H9 (cell line): ENCODE results near the gene IFI27L1. TPM values are rescaled to one million over a fixed set of nuclear protein-coding genes. Genes with fewer than 3 reads are reported as not detected.

Experiments
- DNase-seq: peaks from one replicate; pipeline ENCODE4 v3.0.0-alpha.2; 2017
- H2AFZ ChIP-seq: one replicate; pipeline ENCODE4 v1.6.1; 2013; ENCODE audit warnings: mild to moderate bottlenecking, low read length, control low read depth, moderate library complexity
- H2AK5ac ChIP-seq: 2 replicates; pipeline ENCODE4 v1.6.1; 2013; ENCODE audit warnings: low read length, control low read depth, mixed read lengths; ENCODE audit not compliant: insufficient read length
- H2BK120ac ChIP-seq: one replicate; pipeline ENCODE4 v1.6.1; 2013; ENCODE audit warnings: low read depth, mild to moderate bottlenecking, low read length, control low read depth, inconsistent platforms; ENCODE audit not compliant: poor library complexity, severe bottlenecking
- H2BK12ac ChIP-seq: 2 replicates; pipeline ENCODE4 v1.6.1; 2013; ENCODE audit warnings: low read length, control low read depth, mixed read lengths, low read depth; ENCODE audit not compliant: insufficient read length
- H2BK15ac ChIP-seq: 2 replicates; pipeline ENCODE4 v1.6.1; 2013; ENCODE audit warnings: low read depth, low read length, control low read depth
- H2BK20ac ChIP-seq: one replicate; pipeline ENCODE4 v1.6.1; 2013; ENCODE audit warnings: low read depth, mild to moderate bottlenecking, low read length, control low read depth, inconsistent platforms; ENCODE audit not compliant: poor library complexity, severe bottlenecking
- H2BK5ac ChIP-seq: 2 replicates; pipeline ENCODE4 v1.6.1; 2013; ENCODE audit warnings: low read length, control low read depth, mixed read lengths; ENCODE audit not compliant: insufficient read length
- H3K14ac ChIP-seq: 2 replicates; pipeline ENCODE4 v1.6.1; 2013; ENCODE audit warnings: low read length, control low read depth; ENCODE audit not compliant: insufficient read depth
- H3K18ac ChIP-seq: 2 replicates; pipeline ENCODE4 v1.6.1; 2013; ENCODE audit warnings: low read depth, mild to moderate bottlenecking, mixed read lengths, low read length, control low read depth; ENCODE audit not compliant: insufficient read length
- H3K23ac ChIP-seq: 2 replicates; pipeline ENCODE4 v1.6.1; 2013; ENCODE audit warnings: low read length, control low read depth, mixed read lengths, low read depth; ENCODE audit not compliant: insufficient read length
- H3K23me2 ChIP-seq: 2 replicates; pipeline ENCODE4 v1.6.1; 2013; ENCODE audit warnings: low read depth, mild to moderate bottlenecking, mixed read lengths, low read length, control low read depth; ENCODE audit not compliant: insufficient read length, poor library complexity, severe bottlenecking
- H3K27ac ChIP-seq: 2 replicates; pipeline ENCODE4 v1.5.1; 2013; ENCODE audit warnings: low read length, control low read depth, mixed read lengths, low read depth; ENCODE audit not compliant: insufficient read length
- H3K27me3 ChIP-seq: 2 replicates; pipeline ENCODE4 v1.6.1; 2013; ENCODE audit warnings: low read length, control low read depth, inconsistent platforms; ENCODE audit not compliant: insufficient read depth
- H3K4ac ChIP-seq: 2 replicates; pipeline ENCODE4 v1.6.1; 2013; ENCODE audit warnings: low read depth, mild to moderate bottlenecking, control low read depth, inconsistent platforms, low read length, moderate library complexity
- H3K4me1 ChIP-seq: 2 replicates; pipeline ENCODE4 v1.6.1; 2013; ENCODE audit warnings: low read length, control low read depth, inconsistent platforms; ENCODE audit not compliant: insufficient read depth
- H3K4me2 ChIP-seq: 2 replicates; pipeline ENCODE4 v1.6.1; 2013; ENCODE audit warnings: low read length, control low read depth, mixed read lengths; ENCODE audit not compliant: insufficient read length, insufficient read depth
- H3K56ac ChIP-seq: 2 replicates; pipeline ENCODE4 v1.6.1; 2013; ENCODE audit warnings: low read depth, mild to moderate bottlenecking, mixed read lengths, low read length, control low read depth; ENCODE audit not compliant: insufficient read length
- H3K79me1 ChIP-seq: 2 replicates; pipeline ENCODE4 v1.6.1; 2013; ENCODE audit warnings: low read depth, mild to moderate bottlenecking, moderate library complexity, low read length, control low read depth, inconsistent platforms; ENCODE audit not compliant: insufficient read depth, poor library complexity, severe bottlenecking
- H3K79me2 ChIP-seq: 2 replicates; pipeline ENCODE4 v1.6.1; 2013; ENCODE audit warnings: low read length, control low read depth, inconsistent platforms; ENCODE audit not compliant: insufficient read depth
- H3K9ac ChIP-seq: 2 replicates; pipeline ENCODE4 v1.6.1; 2013; ENCODE audit warnings: low read length, control low read depth, mixed read lengths; ENCODE audit not compliant: insufficient read length; ENCODE audit errors: extremely low read depth
- H3K9me3 ChIP-seq: one replicate; pipeline ENCODE4 v1.6.1; 2013; ENCODE audit warnings: low read depth, low read length, inconsistent platforms; ENCODE audit not compliant: control insufficient read depth
- H3T11ph ChIP-seq: one replicate; pipeline ENCODE4 v1.6.1; 2013; ENCODE audit warnings: mild to moderate bottlenecking, low read length, control low read depth, inconsistent platforms
- H4K20me1 ChIP-seq: one replicate; pipeline ENCODE4 v1.6.1; 2013; ENCODE audit not compliant: control insufficient read depth, insufficient read length, insufficient read depth
- H4K5ac ChIP-seq: 2 replicates; pipeline ENCODE4 v1.6.1; 2013; ENCODE audit warnings: low read depth, mild to moderate bottlenecking, mixed read lengths, low read length, control low read depth; ENCODE audit not compliant: insufficient read length
- H4K8ac ChIP-seq: replicated peaks from 2 replicates; pipeline ENCODE4 v1.6.1; 2013; ENCODE audit warnings: low read length, control low read depth, mixed read lengths, low read depth; ENCODE audit not compliant: insufficient read length
- H4K91ac ChIP-seq: 2 replicates; pipeline ENCODE4 v1.6.1; 2013; ENCODE audit warnings: low read depth, mild to moderate bottlenecking, moderate library complexity, mixed read lengths, low read length, control low read depth; ENCODE audit not compliant: insufficient read length
- H3K27ac Mint-ChIP-seq, 3 experiments: 2 replicates in 2 of 3; 3 replicates in 1 of 3; pipeline ENCODE4 v1.8.0; 2020 to 2021; ENCODE audit warnings: mixed read lengths in 3 of 3, mild to moderate bottlenecking in 1 of 3, moderate library complexity in 1 of 3
- H3K27me3 Mint-ChIP-seq: 2 replicates; pipeline ENCODE4 v1.8.0; 2021; ENCODE audit warnings: low read depth, mild to moderate bottlenecking, moderate library complexity, mixed read lengths
- H3K36me3 Mint-ChIP-seq, 3 experiments: 2 replicates in 2 of 3; 3 replicates in 1 of 3; pipeline ENCODE4 v1.8.0; 2020 to 2021; ENCODE audit warnings: low read depth in 3 of 3, mixed read lengths in 3 of 3; ENCODE audit not compliant: insufficient read depth in 1 of 3
- H3K4me1 Mint-ChIP-seq, 2 experiments: 2 replicates each; pipeline ENCODE4 v1.8.0; 2020; ENCODE audit warnings: mixed read lengths in 2 of 2
- H3K4me3 Mint-ChIP-seq, 2 experiments: 2 replicates in 1 of 2; 3 replicates in 1 of 2; pipeline ENCODE4 v1.8.0; 2020 to 2021; ENCODE audit warnings: mild to moderate bottlenecking in 2 of 2, mixed read lengths in 2 of 2, moderate library complexity in 1 of 2
- H3K9me3 Mint-ChIP-seq, 2 experiments: 2 replicates in 1 of 2; 3 replicates in 1 of 2; pipeline ENCODE4 v1.8.0; 2020; ENCODE audit warnings: mild to moderate bottlenecking in 2 of 2, mixed read lengths in 2 of 2, moderate library complexity in 1 of 2
- WGBS: extraction: QIAGEN DNeasy Blood & Tissue Kit; methylation state at CpG from one replicate; pipeline ENCODE4 v1.1.7; 2013; ENCODE audit warnings: missing lambda C conversion rate, low lambda C conversion rate, mixed read lengths; ENCODE audit not compliant: insufficient read length; ENCODE audit errors: extremely low coverage; 5-methylcytosine and 5-hydroxymethylcytosine counted together
- total RNA-seq: library from RNA; stranded (reverse); gene quantifications from 2 replicates; pipeline ENCODE4 v1.2.1, GENCODE V29; 2021
- TF ChIP-seq, protein P1 (sequence below): fragments of 200-600 bp; sonication (generic); conservative IDR thresholded peaks from 3 replicates; pipeline ENCODE4 v1.8.0; 2021; ENCODE audit warnings: antibody characterized with exemption, mild to moderate bottlenecking

Gene IFI27L1
- total RNA-seq, 1 experiment from 2014 or later, result 27.4 TPM

DNA sequence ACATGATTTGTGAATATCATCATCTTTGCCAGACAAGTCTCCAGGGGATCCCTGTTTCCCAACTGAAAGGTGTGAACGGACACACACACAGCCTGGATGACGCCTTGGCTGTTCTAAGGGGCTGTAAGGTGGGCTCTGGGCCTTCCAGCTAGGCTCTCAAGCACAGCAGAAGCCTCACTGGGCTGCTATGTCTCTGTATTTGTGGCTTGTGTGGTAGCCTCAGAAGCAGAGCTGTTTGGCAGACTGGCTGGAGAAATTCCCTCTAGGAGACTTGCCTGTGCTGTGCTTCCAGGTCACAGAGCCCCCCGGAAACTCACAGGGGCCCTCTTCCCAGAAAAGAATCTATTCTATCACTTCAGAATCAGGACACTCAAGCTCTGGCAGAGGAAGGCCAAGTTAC is 33.5 kb upstream of the IFI27L1 start:
- Histone ChIP-seq H3K23me2 (no peaks in the 10 kb centered on the region), H3K79me2 (no peaks in the 10 kb centered on the region), H2BK20ac (no peak overlapping the region), H2BK15ac (no peak overlapping the region), H3K9me3 (no peaks in the 10 kb centered on the region), H2BK12ac (no peak overlapping the region), H3K18ac (no peak overlapping the region), H2AK5ac (no peak overlapping the region), H3K9ac (no peak overlapping the region), H3K14ac (no peak overlapping the region), H2AFZ (no peak overlapping the region), H3K56ac (no peak overlapping the region), H3K79me1 (no peaks in the 10 kb centered on the region), H3K4me1 (no peaks in the 10 kb centered on the region; the same call in 1 of the 2 replicates), H3K23ac (no peak overlapping the region), H3K27me3 (no peaks in the 10 kb centered on the region), H4K8ac (no peak overlapping the region), H3K27ac (no peak overlapping the region), H4K91ac (no peak overlapping the region), H2BK5ac (no peak overlapping the region), H2BK120ac (no peak overlapping the region), H4K20me1 (no peaks in the 10 kb centered on the region), H3K4me2 (no peak overlapping the region), H3K4ac (no peak overlapping the region), H4K5ac (no peak overlapping the region), H3T11ph (no peak overlapping the region)
- TF ChIP-seq, protein P1, sequence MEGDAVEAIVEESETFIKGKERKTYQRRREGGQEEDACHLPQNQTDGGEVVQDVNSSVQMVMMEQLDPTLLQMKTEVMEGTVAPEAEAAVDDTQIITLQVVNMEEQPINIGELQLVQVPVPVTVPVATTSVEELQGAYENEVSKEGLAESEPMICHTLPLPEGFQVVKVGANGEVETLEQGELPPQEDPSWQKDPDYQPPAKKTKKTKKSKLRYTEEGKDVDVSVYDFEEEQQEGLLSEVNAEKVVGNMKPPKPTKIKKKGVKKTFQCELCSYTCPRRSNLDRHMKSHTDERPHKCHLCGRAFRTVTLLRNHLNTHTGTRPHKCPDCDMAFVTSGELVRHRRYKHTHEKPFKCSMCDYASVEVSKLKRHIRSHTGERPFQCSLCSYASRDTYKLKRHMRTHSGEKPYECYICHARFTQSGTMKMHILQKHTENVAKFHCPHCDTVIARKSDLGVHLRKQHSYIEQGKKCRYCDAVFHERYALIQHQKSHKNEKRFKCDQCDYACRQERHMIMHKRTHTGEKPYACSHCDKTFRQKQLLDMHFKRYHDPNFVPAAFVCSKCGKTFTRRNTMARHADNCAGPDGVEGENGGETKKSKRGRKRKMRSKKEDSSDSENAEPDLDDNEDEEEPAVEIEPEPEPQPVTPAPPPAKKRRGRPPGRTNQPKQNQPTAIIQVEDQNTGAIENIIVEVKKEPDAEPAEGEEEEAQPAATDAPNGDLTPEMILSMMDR, result no peak
- Mint-ChIP-seq H3K4me1 (peaks cover 11 to 13% of the 10 kb centered on the region in 2 experiments), H3K9me3 (no peaks in the 10 kb centered on the region), H3K27ac (no peak overlapping the region; a peak in 1 of 7 replicates), H3K4me3 (no peak overlapping the region), H3K36me3 (peaks cover 18 to 73% (median 59%) of the 10 kb centered on the region in 3 experiments; a peak in 6 of 7 replicates), H3K27me3 (no peaks in the 10 kb centered on the region)
- peak; percentile 14 for DNase-seq
- no CpG with 5 or more reads among the region's 3 CpGs for WGBS
